ENCODE data around the gene MYBPHL. TPM values are rescaled to one million over a fixed set of nuclear protein-coding genes. Genes with fewer than 3 reads are reported as not detected.

MYBPHL gene
- polyA plus RNA-seq, 1 of the 3 experiments (the other 2 are of a cell fraction), result 0.07 TPM

GRCh38 chr1:109255097-109255651, 51.6 kb downstream of the MYBPHL start:
- Histone ChIP-seq H3K4me3 (ENCODE audit: low read depth in 2 of 2, low read length in 1 of 2) (no peak overlapping the region; a peak in 1 of 4 replicates), H3F3A (replicated peaks; ENCODE audit: insufficient read depth) (no peaks in the 10 kb centered on the region), H3K79me2 (ENCODE audit: insufficient read depth) (no peaks in the 10 kb centered on the region), H3K4me1 (ENCODE audit: control insufficient read depth in 1 of 2, insufficient read depth in 2 of 2, low read depth in 1 of 2, low read length in 1 of 2) (peaks cover 0 to 57% of the 10 kb centered on the region in 2 experiments; a peak in 1 of 4 replicates), H3K9ac (no peak overlapping the region), H3K9me3 (no peaks in the 10 kb centered on the region), H3K27me3 (ENCODE audit: insufficient read depth) (no peaks in the 10 kb centered on the region), H2AFZ (ENCODE audit: low read depth) (no peak overlapping the region), H4K20me1 (ENCODE audit: insufficient read depth) (no peaks in the 10 kb centered on the region), H3K36me3 (replicated peaks in 1 of 2; ENCODE audit: control insufficient read depth in 1 of 2, insufficient read depth in 2 of 2, low read length in 1 of 2) (peaks cover 0 to 5% of the 10 kb centered on the region in 2 experiments), H3K27ac (ENCODE audit: low read depth in 2 of 2, low read length in 1 of 2) (peak overlapping the region in 1 of 2 experiments; percentile 97; a peak in 2 of 4 replicates), H3K4me2 (no peak overlapping the region), H3K9me2 (no peaks in the 10 kb centered on the region)
- ChIA-PET CTCF (interaction anchor here (0.7 to 5.2 kb wide), 11 partner anchors 8 to 277 kb away, joined by 3 to 39 read pairs (median 5); partner anchors contain the start of genes CYB561D1 and SORT1), POLR2A (interaction anchor here (0.6 to 2.7 kb wide), 2 partner anchors 10 to 155 kb away, joined by 3 to 11 read pairs; no protein-coding TSS in a partner anchor)
- TF ChIP-seq, protein P1, sequence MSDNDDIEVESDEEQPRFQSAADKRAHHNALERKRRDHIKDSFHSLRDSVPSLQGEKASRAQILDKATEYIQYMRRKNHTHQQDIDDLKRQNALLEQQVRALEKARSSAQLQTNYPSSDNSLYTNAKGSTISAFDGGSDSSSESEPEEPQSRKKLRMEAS (IDR thresholded peaks at IDR 0.05; ENCODE audit: low read depth), result no peak
- no peak for TF ChIP-seq USF1 (IDR thresholded peaks at IDR 0.05; ENCODE audit: borderline replicate concordance, low read depth)
- 90% methylated on average over 12 of the region's 15 CpGs for WGBS (ENCODE audit: low lambda C conversion rate)
- DNase-seq, result peak; percentile 50

GRCh38 chr1:109254621-109255096, 52.2 kb downstream of the MYBPHL start:
- Histone ChIP-seq H3K9me3 (no peaks in the 10 kb centered on the region), H3K79me2 (ENCODE audit: insufficient read depth) (no peaks in the 10 kb centered on the region), H3K27ac (ENCODE audit: low read depth in 2 of 2, low read length in 1 of 2) (peak overlapping the region in 1 of 2 experiments; percentile 97; a peak in 2 of 4 replicates), H3K4me2 (no peak overlapping the region), H3F3A (replicated peaks; ENCODE audit: insufficient read depth) (no peaks in the 10 kb centered on the region), H4K20me1 (ENCODE audit: insufficient read depth) (no peaks in the 10 kb centered on the region), H3K9me2 (no peaks in the 10 kb centered on the region), H3K4me1 (ENCODE audit: control insufficient read depth in 1 of 2, insufficient read depth in 2 of 2, low read depth in 1 of 2, low read length in 1 of 2) (peaks cover 0 to 55% of the 10 kb centered on the region in 2 experiments; a peak in 1 of 4 replicates), H3K36me3 (replicated peaks in 1 of 2; ENCODE audit: control insufficient read depth in 1 of 2, insufficient read depth in 2 of 2, low read length in 1 of 2) (peaks cover 0 to 5% of the 10 kb centered on the region in 2 experiments), H3K4me3 (ENCODE audit: low read depth in 2 of 2, low read length in 1 of 2) (no peak overlapping the region; a peak in 1 of 4 replicates), H2AFZ (ENCODE audit: low read depth) (no peak overlapping the region), H3K27me3 (ENCODE audit: insufficient read depth) (no peaks in the 10 kb centered on the region), H3K9ac (no peak overlapping the region)
- no peak for TF ChIP-seq RFX5 (IDR thresholded peaks at IDR 0.05; ENCODE audit: low read length)
- TF ChIP-seq, protein P2, sequence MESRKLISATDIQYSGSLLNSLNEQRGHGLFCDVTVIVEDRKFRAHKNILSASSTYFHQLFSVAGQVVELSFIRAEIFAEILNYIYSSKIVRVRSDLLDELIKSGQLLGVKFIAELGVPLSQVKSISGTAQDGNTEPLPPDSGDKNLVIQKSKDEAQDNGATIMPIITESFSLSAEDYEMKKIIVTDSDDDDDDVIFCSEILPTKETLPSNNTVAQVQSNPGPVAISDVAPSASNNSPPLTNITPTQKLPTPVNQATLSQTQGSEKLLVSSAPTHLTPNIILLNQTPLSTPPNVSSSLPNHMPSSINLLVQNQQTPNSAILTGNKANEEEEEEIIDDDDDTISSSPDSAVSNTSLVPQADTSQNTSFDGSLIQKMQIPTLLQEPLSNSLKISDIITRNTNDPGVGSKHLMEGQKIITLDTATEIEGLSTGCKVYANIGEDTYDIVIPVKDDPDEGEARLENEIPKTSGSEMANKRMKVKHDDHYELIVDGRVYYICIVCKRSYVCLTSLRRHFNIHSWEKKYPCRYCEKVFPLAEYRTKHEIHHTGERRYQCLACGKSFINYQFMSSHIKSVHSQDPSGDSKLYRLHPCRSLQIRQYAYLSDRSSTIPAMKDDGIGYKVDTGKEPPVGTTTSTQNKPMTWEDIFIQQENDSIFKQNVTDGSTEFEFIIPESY (IDR thresholded peaks at IDR 0.05; ENCODE audit: borderline replicate concordance, low read depth), result no peak
- 88% methylated on average over 1 of the region's 7 CpGs for WGBS (ENCODE audit: low lambda C conversion rate)
- peak; percentile 60 for DNase-seq
- ChIA-PET POLR2A (interaction anchor here (2.2 to 2.7 kb wide), 2 partner anchors 41 to 154 kb away, joined by 11 read pairs; partner anchors contain the start of gene SARS1), CTCF (interaction anchor here (0.7 to 5.2 kb wide), 14 partner anchors 9 to 278 kb away, joined by 3 to 39 read pairs (median 6); partner anchors contain the start of genes CYB561D1 and SORT1)
